GM19438 (cell line): ENCODE data around the gene AQP5.
A peak's percentile ranks its signal among the peaks of the same experiment; 100 is the strongest.

Source experiments
- ATAC-seq: cut with Tn5 transposase; IDR thresholded peaks from one replicate; pipeline ENCODE4 v1.9.1; 2021; ENCODE audit warnings: low read depth; ENCODE audit not compliant: unreplicated experiment

Gene AQP5

DNA sequence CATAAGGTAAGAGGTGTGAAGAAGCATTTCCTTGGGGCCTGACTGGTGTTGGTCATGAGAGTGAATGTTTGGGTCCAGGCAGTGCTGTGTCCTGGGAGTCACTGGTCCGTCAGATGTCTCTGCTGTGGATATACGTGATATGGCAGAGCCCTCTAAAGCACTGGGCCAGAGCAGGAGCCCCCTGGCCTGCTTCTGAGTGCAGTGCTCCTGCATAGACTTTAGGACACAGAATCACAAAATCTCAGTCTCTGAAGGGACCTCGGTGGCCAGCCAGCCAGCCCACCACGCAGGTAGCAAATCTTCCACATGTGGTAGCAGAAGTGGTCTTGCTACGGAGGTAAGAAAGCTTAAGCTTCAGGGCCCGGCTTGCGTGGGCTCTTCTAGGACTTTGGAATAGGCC lies 29.6 kb upstream of the AQP5 start:
- no peak for ATAC-seq

DNA sequence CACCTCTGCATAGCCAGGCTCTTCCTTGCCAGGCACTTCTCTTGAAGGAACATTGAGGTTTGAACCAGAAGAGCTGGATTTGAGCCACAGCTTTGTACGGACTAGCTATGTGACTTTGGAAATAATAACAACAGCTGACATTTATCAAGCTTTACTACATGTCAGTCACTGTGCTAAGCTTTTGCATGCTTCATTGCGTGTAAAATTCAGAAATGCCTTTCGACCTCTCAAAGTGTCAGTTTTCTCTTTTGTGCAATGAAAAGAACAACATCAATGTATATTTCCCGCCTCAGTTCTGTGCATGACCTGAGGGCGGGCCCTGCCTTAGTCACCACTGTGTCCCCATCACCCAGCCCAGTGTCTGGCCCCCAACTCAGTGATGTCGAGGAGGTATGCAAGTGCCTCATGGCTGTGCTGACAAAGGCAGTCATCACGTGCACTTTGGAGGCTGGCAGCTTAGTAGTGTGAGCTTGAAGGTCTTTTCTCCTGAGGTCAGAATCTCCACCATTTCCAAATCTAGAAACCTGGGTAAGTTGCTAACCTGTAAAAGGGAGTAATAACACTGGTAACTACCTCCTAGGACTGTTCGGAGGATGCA lies 29.0 kb upstream of the AQP5 start:
- no peak for ATAC-seq

DNA sequence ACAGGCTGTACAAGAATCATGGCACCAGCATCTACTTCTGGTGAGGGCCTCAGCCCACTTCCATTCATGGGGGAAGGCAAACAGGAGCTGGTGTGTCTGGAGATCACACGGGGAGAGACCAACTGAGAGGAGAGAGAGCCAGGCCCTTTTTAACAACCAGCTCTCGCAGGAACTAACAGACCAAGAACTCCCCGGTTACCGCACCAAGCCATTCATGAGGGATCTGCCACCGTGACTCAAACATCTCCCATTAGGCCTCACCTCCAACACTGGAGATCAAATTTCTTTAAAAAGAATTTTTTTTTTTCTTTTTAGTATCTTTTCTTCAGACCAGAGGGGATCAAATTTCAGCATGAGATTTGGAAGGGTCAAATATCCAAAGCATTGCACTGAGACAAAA lies 27.9 kb upstream of the AQP5 start:
- ATAC-seq, result no peak

DNA sequence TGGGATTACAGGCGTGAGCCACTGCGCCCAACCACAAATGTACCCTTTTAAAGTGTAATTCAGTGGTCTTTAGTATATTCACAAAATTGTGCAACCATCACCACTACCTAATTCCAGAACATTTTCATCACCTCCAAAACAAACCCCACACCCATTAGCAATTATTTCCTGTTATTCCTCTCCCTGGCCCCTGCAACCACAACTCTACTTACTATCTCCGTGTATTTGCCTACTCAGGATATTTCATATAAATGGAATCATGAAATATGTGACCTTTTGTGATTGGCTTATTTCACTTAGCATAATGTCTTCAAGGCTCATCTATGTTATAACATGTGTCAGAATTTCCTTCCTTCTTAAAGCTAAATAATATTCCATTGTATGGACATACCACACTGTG lies 27.2 kb upstream of the AQP5 start:
- no peak for ATAC-seq

DNA sequence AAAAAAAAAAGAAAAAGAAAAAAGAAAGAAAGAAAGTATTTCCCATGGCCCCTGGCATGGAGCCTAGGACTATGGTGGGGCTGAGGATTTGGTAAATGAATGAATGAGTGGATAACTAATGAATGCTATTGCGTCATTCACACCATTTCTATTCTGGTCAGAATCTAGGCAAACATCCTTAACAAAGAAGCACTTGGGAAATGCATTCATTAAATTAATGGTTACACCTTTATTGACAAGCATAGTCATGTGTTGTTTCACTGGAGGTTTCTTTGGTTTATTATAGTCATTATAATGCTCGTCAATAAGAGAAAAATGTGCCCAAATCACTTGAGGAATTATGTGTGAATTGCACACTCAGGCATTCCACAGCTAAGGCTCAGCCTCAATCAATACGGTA lies 24.7 kb upstream of the AQP5 start:
- ATAC-seq, result no peak

DNA sequence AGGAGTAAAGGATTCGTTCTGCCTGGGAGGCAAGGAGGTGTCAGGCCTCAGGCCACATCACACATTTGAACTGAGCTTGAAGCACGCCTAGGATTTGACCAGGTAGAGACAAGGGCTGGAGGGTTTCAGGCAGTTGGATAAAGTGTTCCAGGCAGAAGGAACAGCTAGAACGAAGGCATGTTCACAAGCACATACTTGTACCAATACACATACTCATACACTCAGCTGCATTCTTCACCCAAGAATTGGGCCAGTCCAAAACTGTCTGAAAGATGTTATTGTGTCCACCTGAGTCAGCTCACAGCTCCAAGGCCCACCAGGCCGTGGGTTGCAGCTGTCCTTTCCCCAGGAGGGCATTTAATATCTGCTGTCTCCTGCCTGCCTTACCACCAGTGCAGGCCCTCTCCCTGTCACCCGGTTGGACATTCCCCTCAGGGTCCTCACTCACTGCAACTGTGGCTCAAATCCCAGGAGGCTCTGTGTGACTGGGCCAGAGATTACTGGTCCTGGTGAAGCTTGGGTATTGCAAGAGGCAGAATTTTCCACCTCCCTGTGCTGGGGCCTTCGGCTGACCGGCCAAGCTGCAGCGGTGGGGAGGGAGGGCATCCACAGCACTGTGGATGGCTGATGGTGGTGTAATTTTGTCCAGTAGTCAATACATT lies 23.9 kb upstream of the AQP5 start:
- ATAC-seq, result no peak

DNA sequence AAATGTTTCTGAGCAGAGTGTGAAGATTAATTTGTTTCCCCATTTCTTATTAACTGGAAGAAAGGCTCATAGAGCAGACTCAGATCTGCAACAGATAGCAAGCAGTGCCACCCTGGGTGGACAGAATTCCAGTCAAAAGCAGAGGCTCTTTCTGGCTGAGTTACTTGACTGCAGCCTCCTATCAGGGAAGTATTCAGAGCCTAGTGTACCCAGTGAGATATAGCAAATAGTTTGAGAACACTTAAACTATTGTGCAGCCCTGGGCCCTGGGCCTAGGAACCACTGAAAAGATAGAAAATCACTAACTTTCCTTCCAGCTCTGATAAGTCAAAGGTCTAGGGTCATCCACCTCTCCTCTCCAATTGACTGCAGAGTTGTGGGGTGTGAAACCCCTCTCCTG lies 22.4 kb upstream of the AQP5 start:
- ATAC-seq, result no peak

DNA sequence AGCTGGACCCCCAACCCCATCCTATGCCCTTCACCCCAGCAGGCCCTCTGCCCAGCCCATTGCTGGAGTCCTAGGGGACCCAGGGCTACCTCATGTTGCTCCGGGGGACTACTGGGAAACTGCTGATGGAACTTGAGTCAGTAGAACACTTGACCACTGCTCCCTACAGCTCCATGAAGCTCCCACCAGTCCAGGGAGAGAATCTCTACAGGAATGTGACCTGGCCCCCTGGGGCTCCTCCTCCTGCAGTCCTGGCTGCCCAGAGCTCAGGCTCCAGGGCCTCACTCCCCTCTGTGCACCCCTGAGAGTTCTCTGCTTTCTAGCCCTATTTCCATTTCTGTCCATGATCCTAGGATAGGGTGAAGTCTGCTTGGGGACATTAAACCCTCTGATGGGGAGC lies 22.0 kb upstream of the AQP5 start:
- ATAC-seq, result no peak

DNA sequence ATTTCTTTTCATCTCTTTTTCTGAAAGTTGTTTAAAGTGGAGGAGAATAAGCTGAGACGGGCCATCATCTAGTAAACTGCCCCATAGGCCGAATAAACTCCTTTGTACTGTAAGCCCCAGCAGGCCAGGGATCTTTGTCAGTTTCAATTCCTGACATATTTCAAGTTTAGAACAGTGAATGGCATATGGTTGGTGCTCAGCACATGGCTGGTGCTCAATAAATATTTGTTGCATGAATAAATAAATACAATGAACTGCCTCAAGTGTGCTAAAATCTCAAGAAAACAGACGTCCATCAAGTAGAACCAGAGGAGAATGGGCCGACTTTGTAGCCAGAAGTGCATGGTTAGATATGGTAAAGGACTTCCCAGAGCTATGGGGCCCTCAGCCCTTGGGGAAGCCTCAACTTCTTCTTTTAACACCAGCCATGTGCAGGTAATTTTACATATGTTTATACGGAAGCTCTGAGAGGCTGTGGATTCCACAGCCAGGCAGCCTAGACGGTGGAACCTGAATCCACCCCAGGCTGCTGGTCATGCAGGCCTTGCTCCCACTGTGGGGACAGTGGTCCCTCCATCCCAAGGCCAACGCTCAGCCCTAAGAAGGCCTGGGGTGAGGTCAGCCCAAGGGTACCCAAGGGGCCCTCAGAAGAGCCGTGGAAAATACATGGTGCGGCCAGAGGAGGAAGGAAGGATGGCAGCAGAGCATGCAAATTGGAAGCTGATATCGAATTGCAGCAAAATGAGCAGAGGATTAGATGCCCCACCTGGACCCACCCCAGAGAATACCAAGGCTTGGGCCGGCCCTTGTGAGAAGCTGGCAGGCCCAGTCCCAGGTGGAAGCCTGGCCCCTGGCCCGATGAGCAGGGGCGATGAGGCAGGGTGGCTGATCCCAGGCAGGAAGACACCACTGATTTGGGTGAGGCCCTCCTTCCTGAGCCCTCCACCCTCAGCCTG lies 19.8 kb upstream of the AQP5 start:
- ATAC-seq, result no peak

DNA sequence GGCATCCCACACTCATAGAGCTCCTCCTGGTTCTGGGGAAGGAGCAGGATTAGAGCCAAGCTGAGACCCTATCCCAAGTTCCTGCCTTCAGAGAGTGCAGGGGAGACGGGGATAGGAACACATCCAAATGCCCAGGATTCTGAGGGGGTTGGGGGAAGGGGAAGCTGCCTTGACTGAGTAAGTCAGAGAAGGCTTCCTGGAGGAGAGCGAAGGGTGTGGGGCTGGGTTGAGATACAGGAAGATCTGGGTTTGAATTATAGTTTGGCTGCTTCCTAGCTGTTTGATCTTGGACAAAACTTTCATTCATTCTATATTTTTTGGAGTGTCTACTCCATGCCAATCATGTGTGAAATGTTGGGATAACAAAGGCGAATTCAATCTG lies 19.2 kb upstream of the AQP5 start:
- ATAC-seq, result no peak

DNA sequence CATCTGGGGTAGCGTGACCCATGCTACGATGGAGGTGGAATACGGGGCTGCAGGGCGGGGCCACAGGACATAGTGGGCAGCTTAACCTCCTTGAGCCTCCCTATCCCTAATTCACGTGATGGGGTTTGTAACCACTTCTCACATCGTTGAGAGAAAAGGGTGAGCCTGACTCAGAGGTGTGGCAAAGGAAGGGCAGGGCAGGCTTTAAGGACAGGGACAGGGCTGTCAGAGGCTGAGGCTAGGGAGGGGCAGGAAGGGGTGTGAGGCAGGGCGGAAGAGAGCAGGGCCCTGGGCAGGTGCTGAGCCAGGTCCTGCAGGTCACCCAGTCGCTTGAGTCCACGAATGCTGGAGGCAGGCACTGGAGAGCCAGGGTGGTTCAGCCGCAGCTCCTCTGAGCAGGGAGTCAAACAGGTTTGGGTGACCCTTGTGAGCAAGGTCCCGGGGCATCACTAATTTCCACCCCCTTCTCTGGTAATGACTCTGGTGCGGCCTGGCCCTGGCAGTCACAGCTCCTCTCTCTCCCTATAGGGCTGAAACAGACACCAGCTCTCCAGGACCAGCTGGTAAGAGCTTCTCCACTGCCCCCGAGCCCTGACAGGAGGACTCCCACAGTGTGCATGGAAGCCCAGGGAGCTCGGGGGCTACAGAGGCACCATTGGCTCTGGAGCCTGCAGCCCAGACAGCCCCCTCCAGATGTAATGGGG lies 18.6 kb upstream of the AQP5 start:
- ATAC-seq, result no peak

DNA sequence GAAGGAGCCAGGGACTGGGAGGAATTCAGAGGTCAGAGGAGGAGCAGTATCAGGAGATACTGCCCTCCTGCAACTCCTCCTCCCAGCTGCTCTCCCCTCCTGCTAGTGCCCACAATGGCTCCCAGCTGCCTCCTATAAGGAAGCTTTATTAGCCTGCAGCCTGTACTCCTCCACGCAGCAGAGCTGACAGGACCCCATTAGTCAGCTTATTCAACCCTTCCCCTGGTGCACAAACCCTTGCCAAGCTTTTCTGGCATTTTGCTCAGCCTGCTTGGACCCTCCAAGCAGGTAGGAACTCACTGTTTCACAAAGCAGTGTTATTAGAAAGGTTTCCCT lies 18.1 kb upstream of the AQP5 start:
- no peak for ATAC-seq

DNA sequence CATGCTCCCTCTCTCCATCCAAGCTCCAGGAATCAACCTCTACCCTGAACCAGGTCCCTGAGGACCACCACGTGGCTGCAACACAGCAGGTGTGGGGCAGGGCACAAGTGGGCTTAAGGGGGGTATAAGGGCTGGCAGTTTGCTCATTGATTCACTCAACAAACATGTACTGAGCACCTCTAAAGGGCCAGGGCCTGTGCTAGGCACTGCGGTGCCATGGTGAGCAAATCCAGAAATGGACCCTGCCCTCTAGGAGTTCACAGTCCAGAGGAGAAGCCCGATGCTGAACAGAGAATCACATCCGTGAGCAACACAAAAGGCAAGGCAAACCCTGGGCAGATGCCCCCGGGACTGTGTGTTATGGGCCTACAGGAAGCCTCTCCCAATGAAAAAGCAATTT lies 17.6 kb upstream of the AQP5 start:
- ATAC-seq, result no peak

DNA sequence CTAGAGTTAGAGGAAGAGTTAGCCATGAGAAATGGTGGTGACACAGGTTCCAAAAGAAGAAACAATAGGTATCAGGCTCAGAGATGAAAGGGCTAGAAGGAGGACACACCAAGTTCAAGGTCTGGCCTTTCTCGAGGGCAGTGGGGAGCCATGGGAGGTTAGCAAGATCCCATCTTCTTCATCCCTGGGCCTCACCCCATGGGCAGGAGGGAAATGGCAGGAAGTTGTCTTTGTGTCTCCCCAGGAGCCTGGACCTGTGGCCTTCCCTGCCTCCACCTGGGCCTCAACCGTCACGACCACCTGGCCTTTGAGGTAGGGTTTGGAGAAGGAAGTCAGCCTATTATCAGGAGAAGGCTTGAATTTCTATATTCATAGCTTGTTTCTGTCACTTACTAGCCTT lies 17.0 kb upstream of the AQP5 start:
- ATAC-seq, result no peak

DNA sequence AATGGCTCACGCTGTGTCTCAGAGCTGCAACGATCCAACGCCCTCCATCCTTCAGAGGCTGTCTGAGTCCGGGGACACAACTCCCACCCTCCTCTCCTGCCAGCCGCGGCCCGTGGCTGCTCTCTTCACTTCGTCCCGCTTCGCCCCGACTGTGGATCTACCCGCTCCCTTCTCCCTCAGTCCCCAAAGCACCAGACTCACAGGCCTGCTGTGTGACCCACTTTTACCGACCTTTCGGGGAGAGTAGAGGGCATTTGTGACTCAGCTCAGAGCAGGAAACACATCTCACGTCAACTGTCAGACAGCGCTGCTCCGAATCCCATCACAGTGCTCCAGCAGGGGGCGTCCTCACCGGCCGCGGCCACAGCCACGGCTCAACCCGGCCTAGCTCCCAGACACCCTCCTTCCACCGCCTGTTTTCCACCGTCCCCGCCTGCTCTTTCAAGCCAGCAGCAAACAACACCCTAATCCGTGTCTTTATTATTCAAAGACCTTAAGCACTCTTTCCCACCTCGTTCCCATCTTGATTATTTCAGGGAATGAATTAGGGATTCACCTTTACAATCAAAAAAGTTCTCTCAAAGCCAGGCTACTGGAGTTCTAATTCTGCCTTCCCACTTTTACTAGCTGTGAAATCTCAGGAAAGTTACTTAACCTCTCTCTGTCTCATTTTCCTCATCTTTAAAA lies 16.1 kb upstream of the AQP5 start:
- ATAC-seq, result peak; percentile 92

DNA sequence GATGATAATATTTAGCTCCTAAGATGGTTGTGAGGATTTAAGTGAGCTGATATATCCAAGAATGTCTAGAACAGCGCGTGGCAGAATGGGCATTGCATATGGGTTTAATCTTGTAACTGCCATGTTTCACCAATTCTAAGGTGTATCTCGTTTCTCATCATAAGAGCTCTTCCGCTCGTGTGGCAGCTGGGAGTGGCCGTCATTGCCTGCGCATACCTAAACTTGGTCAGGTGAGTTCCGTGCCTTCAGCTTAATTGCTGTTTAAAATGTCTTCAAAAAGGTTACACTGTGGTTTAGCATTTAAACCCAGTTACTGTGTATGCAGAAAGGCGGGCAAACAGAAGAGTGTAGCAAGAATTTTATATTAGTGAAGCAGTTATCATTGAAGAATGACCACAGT lies 15.6 kb upstream of the AQP5 start:
- no peak for ATAC-seq

DNA sequence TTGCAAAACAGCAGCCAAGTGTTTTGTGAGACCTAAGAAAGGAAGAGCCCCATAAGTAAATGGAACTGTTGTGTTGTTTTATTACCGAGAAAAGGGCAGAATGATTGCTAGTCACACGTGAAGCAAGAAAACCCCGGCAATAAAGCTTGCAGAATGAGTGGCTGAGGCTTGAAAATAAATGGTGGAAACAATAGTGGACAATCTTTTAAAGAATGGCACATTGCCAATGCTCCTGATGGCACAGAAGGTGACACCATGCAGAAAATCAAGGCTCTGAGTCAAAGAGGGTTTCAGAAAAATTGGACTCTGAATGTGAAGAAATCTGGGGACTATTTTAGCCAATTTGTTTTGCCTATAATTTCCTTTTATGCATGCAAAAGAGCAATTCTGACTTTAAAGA lies 15.2 kb upstream of the AQP5 start:
- ATAC-seq, result no peak

DNA sequence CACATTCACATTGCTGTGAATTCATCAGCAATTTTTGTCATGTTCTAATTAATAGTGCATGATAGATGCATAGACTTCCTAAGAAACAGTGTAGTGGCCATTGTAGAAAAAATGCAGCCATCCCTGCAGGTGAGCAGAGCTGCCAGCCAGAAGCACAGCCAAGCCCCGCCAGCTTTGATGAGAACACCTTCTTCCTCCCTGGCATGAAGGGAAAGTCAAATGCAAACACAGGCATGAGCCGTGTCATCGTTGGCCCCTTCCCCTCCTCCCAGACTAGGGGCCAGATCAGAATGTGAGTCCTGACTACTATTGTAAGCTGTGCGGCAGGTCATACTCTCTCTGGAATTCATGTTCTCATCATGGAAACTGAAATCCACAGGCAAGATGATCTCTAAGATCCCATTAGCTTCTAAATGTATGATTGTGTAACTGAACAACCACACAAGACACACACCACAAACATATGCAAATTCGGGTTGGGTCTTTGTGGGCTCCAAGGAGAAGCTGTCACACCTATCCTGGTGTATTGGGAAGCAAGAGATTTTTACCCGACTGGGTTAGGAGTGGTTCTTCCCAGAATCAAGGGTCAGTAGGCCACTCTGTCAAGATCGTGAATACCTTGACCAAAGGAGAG lies 14.0 kb upstream of the AQP5 start:
- no peak for ATAC-seq

DNA sequence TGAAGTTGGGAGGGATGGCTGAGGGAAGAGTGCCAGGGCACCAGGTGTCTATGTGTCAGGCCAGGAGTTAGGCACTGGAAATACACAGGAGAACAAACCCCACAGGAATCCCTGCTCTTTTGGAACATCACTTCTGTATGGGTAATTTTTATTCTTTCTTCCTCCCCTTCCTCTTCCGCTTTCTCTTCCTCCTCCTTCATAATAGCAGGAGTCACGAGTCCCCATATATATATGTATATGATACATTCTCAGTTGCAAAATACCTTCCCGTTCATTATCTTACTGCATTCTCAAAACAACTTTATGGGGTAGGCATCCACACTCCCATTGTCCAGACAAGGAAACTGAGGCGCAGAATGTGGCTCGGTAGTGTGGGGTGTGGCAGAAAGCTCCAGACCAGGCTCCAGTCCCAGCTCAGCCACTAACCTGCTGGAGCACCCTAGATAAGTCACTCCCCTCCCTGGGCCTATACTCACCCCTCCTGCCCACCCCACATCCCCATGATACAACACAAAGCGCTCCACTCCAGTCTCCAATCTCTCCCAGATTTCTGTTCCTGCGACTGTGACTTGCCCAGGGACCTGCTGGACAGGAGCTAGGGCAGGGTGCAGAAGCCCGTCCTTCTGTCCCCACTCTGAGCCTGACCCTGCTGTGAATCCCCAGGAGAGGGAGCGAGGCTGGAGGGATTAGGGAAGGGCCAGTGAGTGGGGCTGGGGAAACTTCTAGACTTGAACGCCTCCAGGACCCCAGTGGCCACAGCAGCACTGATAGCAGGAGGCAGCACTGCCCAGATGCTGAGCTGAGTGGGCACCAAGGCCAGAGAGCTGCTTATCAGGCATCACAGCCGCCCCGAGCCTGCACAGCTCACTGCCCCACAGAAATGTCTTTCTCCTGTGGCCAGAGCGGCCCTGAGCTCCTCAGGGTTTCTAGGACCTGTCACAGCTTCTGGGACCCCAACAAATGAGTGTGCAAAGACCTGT lies 12.5 kb upstream of the AQP5 start:
- no peak for ATAC-seq
